GM19023 (cell line): ENCODE data around the gene PRKAR2B.
"Not testable (repeated sequence)": the region's sequence is repeated elsewhere in the genome, so short reads cannot be mapped to it uniquely, and the experiment has no call there.

Experiments
- ATAC-seq: cut with Tn5 transposase; IDR thresholded peaks from one replicate; pipeline ENCODE4 v1.9.1; 2021; ENCODE audit warnings: mild to moderate bottlenecking, moderate library complexity; ENCODE audit not compliant: unreplicated experiment

PRKAR2B gene

DNA sequence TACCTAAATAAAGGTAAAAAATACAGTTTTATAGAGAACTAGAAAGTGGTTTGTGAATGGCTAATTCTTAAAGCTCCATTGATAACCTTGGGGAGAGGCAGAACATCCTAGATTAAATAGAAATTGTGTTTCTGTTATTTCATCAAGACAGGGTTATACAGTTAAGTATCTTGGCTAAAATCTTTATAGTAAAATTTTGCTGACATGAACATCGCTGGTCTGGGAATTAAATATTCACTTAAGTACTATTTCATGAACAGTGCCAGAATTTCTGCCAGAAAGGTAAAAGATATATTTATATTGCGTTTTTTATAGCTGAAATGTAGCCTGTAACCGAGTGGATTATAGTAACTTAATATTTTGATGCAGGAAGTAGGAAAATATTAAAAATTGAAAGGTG, 70.6 kb downstream of the PRKAR2B start:
- ATAC-seq = no peak

DNA sequence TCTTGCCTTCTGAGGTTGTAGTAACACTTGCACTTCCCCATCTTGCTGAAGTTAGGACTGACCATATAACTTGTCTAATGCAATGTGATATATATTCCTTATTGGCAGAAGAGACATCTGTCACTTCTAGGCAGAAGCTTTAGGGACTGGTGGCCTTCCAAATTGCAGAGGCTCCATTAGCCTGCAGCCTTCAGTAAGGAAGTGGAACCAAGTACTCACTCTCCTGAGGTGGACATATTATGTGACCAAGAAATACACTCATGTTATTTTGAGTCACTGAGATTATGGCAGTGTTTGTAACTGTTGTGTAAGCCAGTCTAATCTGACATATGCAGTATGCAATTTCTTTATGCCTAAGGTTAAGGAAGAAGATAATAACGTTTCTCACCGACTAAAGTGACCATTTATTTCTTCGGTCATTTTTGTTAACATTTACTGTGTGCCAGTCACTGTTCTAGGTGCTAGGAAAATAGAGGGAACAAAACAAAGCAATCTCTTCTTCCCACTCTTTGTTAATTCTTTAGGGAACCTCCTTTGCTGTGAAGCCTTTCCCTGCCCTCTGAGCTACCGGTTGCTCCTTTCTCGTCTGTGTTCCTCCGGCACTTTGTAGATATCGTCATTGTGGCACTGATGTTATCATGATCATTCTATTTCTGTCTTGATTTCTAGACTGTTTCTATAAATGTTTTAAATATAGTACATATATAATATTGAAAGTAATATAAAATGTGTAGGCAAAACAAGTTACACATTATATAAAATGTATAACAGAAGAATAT, 71.4 kb downstream of the PRKAR2B start:
- ATAC-seq = no peak

DNA sequence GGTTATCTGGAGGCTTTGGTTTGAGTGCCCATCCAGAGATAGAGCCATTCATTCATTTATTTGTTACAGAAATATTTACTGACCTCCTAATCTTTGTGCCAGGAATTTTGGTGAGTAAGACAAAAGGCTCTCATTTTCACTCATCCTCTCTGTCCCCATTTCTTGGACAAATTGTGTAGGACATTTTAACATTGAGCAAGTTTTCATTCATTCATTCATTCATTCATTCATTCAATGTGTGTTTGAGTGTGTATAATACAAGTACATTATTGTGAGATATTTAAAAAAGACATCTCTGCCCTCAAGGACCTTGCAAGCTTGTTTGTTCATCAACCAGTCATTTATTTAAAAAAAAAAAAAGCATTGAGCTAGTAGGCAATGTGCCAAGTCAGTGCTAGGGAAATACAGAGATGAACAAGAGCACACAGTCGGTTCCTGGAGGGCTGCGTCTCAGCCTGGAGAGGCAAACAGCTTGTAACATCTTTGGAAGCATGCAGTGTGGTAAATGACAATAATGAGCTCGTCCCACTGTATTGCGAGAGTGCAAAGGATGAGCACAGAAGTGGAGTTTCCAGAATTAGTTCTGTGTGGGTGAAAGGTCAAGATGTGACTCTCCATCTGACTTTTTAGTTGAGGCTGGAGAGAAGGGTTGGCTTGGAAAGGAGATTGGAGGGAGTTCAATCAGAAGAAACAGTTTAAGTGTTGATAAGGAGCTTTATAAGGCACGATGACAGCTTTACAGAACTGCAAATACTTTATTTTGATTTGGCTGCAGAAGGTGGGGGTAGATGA, 73.8 kb downstream of the PRKAR2B start:
- ATAC-seq = no peak

DNA sequence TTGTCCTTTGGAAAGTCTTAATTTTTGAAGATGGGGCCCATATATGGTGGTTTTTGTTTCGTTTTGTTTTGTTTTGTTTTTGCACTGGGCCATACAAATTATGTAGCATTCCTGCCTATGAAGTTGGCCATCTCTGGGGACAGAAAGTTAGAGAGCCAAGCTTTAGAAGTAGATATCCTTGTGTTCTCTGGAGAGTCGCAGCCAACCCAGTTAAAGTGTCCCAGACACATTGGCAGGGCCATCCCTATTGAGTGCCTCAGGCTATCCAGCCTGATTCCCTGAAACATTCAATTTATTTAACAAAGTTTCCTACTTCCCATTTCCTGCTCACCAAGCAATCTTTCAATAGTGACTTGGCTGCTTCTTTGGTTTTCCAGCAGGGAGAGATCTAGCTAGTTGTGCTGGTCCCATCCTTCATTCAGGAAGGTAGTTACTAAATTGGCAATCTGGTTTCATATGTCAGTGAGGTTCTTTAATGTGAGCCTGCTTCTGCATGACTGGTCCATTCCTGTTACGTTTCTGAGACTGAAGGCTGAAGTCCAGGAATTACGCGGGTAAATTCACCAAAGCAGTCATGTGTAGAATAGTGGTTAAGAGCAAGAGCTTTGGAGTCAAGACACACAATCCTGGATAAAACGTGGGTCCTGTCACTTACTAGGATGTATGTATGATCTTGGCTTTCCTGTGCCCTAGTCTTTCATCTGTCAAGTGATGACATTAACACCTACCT, 75.0 kb downstream of the PRKAR2B start:
- no peak for ATAC-seq

DNA sequence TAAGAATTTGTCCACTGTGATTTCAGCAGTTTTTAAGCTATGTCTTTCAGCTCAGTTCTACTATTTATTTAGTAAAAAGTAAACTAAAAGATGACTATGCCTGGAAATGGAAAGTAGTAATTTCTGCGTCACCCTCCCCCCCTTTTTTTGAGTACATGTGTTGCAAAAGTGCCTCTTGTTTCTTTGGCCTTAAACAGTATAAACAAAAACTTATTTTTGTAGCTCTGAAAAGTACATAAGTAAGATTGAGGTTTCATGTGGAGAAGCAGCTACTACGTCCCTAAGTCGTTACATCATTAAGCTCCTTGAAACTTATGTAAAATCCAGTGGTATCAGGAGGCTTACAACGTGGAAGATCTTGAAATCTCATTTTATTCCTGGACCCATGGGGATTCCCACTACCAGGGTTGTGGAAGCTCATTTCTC, 78.0 kb downstream of the PRKAR2B start:
- no peak for ATAC-seq

DNA sequence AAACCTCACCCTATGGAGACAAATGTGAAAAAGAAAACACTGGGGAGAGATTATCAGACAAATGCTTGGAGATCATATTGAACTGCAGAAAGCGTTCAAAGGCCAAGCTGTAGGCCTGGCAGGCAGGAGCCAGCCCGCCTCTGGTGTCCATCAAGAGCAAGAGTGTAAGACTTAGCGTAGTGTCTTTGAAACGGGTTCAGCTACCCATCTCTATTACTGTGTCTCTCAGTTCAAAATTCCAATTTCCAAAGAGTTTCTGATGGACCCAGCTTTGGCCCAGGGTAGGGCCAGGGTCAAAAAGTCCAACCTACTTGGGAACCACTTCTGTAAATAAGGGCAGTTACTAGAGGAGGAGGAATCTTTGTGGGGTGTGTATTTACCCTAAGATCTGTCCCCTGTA, 78.9 kb downstream of the PRKAR2B start:
- no peak for ATAC-seq

DNA sequence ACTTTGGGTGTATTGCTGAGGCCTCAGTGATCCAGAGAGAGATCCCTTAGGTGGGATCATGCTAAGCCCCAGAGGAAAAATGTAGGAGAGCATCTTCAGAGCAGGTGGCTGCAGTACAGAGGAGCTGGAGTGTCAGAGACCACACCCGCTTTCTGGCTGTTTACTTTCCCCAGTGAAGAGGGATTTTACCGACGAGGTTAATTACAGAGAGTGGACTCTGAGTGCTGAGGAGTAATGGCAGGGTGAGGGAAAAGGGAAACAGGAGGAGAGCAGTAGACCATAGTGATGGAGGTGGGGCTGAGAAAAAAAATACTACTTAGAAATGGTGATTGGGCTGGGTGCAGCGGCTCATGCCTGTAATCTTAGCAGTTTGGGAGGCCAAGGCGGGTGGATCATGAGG, 81.0 kb downstream of the PRKAR2B start:
- ATAC-seq = no peak

DNA sequence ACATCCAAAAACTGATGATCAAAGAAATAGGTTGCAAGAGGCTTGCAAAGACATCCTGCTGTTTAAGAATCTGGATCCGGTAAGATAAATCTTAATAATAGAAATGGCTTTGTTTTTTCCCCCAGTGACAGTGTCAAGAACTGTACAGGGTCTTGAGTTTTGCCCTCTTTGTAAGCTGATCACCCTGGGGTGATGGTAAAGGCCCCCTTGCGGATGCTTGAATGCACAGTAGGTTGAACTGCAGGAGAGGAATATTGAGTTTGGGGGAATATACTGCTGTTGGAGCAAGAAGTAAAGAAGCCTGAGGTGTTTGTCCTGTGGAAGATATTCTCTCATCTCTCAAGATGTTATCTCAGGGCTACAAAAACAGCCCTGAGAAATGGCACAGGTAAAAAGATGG, 83.7 kb downstream of the PRKAR2B start:
- no peak for ATAC-seq

DNA sequence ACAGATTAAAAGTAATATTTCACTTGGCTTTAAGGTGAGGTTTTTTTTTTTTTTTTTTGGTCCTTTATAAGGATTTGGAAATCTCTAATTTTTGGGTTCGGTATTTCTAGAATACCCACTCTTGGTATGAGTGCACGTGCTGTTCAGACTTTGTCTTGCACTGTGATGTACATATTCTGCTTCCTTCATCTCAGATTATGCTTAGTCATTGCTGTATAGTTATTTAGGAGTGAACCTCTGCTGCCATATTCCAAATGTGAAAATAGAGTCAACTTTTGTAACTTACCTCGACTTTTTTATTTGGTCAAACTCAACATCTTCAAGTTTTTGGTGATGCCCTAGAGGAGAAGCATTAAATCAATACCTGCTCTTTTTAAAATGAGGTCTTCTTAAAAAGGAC, 84.2 kb downstream of the PRKAR2B start:
- ATAC-seq = no peak

DNA sequence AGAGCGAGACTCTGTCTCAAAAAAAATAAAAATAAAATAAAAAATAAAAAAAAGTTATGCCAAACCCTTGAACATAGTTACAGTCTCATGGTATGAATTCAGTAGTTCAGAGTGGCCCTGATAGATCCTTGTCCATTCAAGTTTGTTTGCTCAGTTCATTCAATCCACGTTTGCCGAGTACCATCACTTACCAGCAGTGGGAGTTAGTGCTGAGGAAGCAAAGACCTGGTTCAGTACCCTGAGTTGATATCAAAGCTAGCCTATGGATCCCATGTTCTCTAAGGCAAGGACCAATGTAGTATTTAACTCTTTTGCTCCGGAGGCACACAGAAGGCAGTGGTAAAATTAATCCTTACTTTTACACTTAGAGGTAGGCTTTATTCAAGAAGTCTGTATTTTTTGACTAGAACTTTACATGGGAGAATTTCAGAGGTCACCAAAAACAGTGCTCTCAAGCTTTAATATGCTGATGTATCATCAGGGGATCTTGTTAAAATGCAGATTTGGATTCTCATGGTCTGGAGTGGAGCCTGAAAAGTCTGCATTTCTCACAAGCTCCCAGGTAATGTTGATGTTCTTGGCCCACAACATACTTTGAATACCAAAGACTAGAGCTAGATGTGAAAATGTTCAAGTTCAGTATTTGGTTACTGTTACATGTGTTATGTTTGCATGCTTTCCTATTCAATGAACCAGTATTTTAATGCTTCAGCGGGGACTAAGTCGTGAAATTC, 86.1 kb downstream of the PRKAR2B start:
- no peak for ATAC-seq

DNA sequence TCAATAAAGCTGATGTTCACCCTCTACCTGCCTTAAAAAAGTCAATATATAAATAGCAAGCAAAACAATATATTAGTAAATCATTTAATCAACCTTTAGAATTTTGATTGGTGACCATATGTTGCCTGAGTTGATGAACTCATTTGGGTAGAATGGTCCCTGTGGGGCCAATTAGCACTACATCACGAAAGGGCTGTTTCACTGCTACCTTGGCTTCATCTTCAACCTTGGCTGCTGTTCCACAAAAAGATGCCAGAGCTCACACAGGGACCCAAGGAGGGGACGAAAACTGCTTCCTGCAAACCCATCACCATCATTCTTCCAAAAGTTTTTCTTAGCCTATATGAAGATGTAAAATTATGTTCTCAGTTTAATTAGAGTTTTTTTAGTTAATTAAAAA, 88.9 kb downstream of the PRKAR2B start:
- ATAC-seq = no peak

DNA sequence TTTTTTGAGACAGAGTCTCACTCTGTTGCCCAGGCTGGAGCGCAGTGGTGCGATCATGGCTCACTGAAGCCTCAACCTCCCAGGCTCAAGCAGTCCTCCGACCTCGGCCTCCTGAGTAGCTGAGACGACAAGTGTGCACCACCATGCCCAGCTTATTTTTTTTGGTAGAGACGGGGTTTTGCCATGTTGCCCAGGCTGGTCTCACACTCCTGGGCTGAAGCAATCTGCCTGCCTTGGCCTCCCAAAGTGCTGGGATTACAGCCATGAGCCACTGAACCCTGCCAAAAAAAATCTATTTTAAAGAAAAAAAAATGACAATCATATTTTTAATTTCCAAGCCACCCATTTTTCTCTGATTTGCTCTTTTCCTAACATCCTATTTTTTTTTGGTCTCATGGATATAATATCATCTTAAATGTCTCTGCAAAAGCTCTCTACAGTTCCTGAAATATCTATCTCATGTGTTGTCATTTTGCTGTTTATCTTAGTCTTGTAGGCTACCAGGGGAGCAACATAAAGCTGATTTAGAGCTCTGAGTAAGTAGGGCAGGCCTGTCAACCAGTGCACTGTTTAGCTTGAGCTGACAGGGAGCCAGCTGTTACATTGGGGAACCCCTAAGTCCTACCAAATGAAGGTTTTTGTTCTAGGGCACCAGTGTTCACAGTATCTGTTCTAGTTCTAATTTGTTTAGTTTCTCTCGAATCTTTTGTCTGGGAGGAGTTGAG, 94.4 kb downstream of the PRKAR2B start:
- no peak for ATAC-seq

DNA sequence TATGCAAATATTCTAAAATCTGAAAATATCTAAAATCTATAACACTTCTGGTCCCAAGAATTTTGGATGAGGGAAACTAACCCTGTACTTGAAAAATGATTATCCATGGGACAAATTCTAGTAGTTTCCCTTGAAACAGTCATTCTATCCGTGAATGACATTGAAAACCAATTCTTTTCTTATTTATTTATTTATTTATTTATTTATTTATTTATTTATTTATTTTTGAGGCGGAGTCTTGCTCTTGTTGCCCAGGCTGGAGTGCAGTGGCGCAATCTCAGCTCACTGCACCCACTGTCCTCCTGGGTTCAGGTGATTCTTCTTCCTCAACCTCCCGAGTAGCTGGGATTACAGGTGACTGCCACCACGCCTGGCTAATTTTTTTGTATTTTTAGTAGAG, 99.4 kb downstream of the PRKAR2B start:
- not testable (repeated sequence) for ATAC-seq

DNA sequence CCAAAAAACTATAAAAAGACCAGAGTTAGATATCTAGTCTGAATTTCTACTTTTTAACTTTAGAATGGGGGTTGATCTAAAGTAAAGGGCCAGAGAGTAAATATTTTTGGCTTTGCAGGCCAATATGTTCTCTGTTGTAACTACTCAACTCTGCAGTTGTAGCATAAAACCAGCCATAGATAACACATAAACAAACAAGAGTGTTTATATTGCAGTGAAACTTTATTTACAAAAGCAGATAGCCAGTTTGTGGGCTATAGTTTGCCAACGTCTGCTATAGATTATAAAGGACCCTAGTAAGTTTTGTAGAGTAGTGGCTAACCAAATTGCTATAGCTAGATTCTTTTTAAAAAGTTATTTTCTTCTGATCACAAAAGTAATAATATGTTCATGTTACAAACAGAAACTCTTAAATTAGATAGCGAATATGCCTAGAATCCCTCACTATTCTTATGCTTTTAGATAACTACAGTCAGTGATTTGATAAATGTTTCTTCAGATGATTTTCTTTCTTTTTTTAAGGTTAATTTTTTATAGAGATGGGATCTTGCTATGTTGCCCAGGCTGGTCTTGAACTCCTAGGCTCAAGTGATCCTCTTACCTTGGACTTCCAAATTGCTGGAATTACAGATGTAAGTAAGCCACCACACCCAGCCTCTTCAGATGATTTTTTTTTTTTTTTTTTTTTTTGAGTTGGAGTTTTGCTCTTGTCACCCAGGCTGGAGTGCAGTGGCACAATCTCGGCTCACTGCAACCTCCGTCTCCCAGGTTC, 100.7 kb downstream of the PRKAR2B start:
- ATAC-seq = no peak

DNA sequence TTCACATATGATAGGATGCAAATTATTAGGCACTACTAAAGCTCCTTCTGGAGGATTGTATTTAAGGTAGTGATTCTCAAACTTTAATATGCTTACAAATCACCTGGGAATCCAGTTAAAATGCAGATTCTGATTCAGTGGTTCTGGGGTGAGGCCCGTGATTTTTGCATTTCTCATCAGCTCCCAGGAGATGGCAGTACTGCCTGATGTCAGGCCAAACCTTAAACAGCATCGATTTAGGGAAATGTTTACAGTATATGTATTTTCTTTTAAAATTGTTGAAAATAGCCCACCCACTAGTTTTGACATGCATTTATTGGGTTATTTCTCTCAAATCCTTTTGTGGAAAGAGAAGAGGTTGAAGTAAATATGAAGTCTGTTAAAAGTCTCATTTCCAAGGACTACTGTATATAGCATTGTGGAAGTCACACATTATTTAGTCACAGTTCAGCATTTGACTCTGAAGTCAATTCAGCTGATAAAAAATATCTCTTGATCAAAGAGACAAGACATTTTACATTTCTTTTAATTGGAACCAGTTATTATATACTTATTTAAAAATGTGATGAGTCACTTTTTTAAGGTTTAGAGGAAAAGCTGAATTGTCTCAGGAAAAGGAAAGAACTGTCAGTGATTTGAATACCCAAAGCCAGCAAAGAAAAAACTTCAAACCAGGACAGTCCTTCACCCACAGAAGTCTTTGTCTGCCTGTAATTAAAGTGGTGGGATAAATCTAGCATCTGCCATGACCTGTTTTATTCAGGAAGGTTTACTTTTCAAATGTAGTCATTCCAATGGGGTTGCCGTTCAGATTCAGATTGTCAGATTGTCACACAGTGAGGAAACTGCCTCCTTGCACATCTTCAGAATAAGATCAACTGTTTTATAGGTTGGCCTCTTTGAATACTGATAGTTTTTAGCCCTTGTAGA, 103.2 kb downstream of the PRKAR2B start:
- ATAC-seq = no peak

DNA sequence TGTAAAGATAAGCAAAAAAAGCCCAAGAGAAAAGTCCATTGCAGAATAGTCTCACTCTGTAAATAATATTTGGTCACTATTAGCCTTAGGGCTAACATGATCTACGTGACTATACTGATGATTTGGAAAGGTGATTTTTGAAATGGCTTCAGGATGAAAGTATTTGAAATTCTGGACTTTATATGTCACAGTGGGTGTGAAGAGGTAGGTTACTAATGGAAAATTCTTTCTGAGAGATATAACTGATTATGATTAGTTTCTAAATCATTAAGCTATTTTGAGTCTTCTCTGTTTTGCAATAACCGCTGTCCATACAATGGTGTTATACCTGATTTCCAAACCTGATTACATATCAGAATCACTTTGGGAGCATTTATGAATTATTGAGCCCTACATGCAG, 104.2 kb downstream of the PRKAR2B start:
- ATAC-seq = no peak

DNA sequence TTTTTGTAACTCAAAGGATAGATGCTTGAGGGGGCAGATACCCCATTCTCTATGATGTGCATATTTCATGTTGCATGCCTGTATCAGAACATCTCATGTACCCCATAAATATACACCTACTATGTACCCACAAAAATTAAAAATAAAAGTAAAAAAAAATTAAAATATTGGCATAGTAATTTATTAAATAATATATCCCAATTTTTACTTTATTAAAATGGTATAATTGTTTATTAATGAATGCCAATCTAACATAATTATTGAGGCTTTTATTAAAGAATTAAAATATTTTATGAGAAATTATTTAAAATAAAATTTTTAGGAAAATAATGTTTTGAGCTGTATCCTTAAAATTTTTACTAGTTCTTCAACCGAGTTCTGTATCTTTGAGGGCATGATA, 105.4 kb downstream of the PRKAR2B start:
- no peak for ATAC-seq

DNA sequence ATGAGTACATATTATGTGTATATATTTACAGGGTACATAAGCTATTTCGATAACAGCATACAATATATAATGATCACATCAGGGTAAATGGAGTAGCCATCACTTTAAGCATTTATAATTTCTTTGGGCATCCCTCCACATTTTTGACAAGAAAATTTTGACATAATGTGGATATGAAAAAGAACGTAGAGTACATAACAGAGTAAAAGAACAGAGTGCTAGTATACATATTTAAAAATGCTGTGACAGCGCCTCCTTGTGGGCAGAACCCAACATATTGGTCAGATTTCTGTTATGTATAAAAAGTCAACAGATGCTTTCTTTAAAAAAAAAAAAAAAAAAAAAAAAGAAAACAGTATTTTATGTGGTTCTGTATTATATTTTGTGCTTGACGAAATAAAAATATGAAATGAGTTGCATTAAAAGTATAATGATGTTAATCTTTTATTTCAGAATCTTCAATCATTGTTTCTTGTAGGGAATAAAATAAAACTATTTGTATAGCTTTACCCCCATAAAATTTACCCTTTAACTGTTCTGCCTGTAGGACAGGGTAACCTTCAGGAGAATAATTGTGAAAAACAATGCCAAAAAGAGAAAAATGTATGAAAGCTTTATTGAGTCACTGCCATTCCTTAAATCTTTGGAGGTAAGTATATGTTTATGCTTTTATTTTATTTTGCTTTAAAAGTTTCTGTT, 106.0 kb downstream of the PRKAR2B start:
- ATAC-seq = no peak
